Measurements from ENCODE around the gene MOGAT1.

- TF ChIP-seq CTCF (IDR thresholded peaks at IDR 0.05): peak in 3 of 6 experiments; percentile 16 to 28 (median 21)
- TF ChIP-seq POLR2A (IDR thresholded peaks at IDR 0.05): no peak
These were observed 22.4 kb downstream of the MOGAT1 start for GRCh38 chr2:222693837-222694236.

Measured in Peyer's patch (tissue), 4 donors.